B cell (primary cell): ENCODE measurements around the gene PPFIA4. TPM values are rescaled to one million over a fixed set of nuclear protein-coding genes. Genes with fewer than 3 reads are reported as not detected.
A peak's percentile ranks its signal among the peaks of the same experiment; 100 is the strongest.

ENCODE experiments used
- ATAC-seq: fragments of 200-7000 bp; cut with Tn5 transposase; one replicate; pipeline ENCODE4 v1.10.0; 2021; ENCODE audit warnings: low read depth, mild to moderate bottlenecking, moderate number of reproducible peaks, moderate library complexity
- CTCF ChIA-PET: fragments of 350-600 bp; sonication (Branson Sonifier 250); formaldehyde crosslinking; loops from one replicate; lab custom pipeline; 2021; ENCODE audit warnings: antibody characterized with exemption, inconsistent platforms; lab: Charles Lee
- POLR2A ChIA-PET: fragments of 350-600 bp; sonication (Branson Sonifier 250); formaldehyde crosslinking; loops from one replicate; lab custom pipeline; 2021; ENCODE audit warnings: antibody characterized with exemption; lab: Charles Lee
- DNase-seq: peaks from one replicate; pipeline ENCODE4 v3.0.0; 2013
- H2AFZ ChIP-seq: 2 replicates; pipeline ENCODE4 v1.6.1; 2012; ENCODE audit warnings: mild to moderate bottlenecking, low read depth, low read length; ENCODE audit not compliant: insufficient read depth, poor library complexity, severe bottlenecking
- H3K27ac ChIP-seq, 2 donors: 1 replicate in 1 of 2; 2 replicates in 1 of 2; pipeline ENCODE4 v1.5.1; 2012 to 2013; ENCODE audit warnings: low read length in 2 of 2, mild to moderate bottlenecking in 2 of 2, moderate library complexity in 1 of 2
- H3K27me3 ChIP-seq, 4 experiments: fragments of 200-600 bp in 1 of 4; sonication (generic) in 1 of 4; replicated peaks in 1 of 4; 1 replicate in 2 of 4; 2 replicates in 2 of 4; pipeline versions ENCODE4 v1.6.1 to v1.7.0; 2013 to 2016; ENCODE audit warnings: low read length in 3 of 4, mild to moderate bottlenecking in 2 of 4, mixed read lengths in 1 of 4, moderate library complexity in 1 of 4; ENCODE audit not compliant: insufficient read depth in 4 of 4, control insufficient read depth in 3 of 4; ENCODE audit errors: control extremely low read depth in 1 of 4
- H3K36me3 ChIP-seq, 2 experiments: replicated peaks in 1 of 2; 1 replicate in 1 of 2; 2 replicates in 1 of 2; pipeline versions ENCODE4 v1.6.1 to v1.7.1; 2013; ENCODE audit warnings: low read length in 1 of 2; ENCODE audit not compliant: insufficient read depth in 2 of 2, control insufficient read depth in 1 of 2; ENCODE audit errors: control extremely low read depth in 1 of 2, extremely low read depth in 1 of 2
- H3K4me1 ChIP-seq, 2 donors: fragments of 200-600 bp in 1 of 2; sonication (generic) in 1 of 2; 1 replicate in 1 of 2; 2 replicates in 1 of 2; pipeline versions ENCODE4 v1.5.1 to v1.6.1; 2013 to 2017; ENCODE audit warnings: low read length in 2 of 2; ENCODE audit not compliant: control insufficient read depth in 2 of 2, insufficient read depth in 2 of 2
- H3K4me2 ChIP-seq: replicated peaks from 2 replicates; pipeline ENCODE3; 2012; ENCODE audit warnings: mild to moderate bottlenecking, low read depth, low read length; ENCODE audit not compliant: poor library complexity, severe bottlenecking
- H3K4me3 ChIP-seq, 5 experiments: fragments of 200-600 bp in 1 of 5; sonication (generic) in 1 of 5; 1 replicate in 3 of 5; 2 replicates in 2 of 5; pipeline versions ENCODE4 v1.5.1 to v1.7.0; 2011 to 2016; ENCODE audit warnings: low read length in 4 of 5, mild to moderate bottlenecking in 4 of 5, low read depth in 2 of 5, control low read depth in 1 of 5, moderate library complexity in 1 of 5; ENCODE audit not compliant: insufficient read depth in 1 of 5; ENCODE audit errors: control extremely low read depth in 1 of 5, extremely low read depth in 1 of 5
- H3K79me2 ChIP-seq: fragments of 200-600 bp; sonication (generic); one replicate; pipeline ENCODE4 v1.6.0; 2016; ENCODE audit warnings: low read length; ENCODE audit not compliant: control insufficient read depth, insufficient read depth
- H3K9ac ChIP-seq: fragments of 200-600 bp; sonication (generic); 2 replicates; pipeline ENCODE4 v1.6.1; 2017; ENCODE audit warnings: mild to moderate bottlenecking, low read length, moderate library complexity
- H3K9me3 ChIP-seq, 3 donors: one replicate each; pipeline versions ENCODE4 v1.6.1 to v1.7.1; 2013; ENCODE audit warnings: low read length in 2 of 3; ENCODE audit not compliant: control insufficient read depth in 2 of 3, insufficient read depth in 1 of 3; ENCODE audit errors: control extremely low read depth in 1 of 3
- H4K20me1 ChIP-seq: 2 replicates; pipeline ENCODE4 v1.6.0; 2012; ENCODE audit warnings: mild to moderate bottlenecking, low read length; ENCODE audit not compliant: insufficient read depth, control insufficient read depth, poor library complexity, severe bottlenecking
- H3K27ac Mint-ChIP-seq: one replicate; pipeline ENCODE4 v1.8.0; 2021; ENCODE audit warnings: mixed read lengths
- H3K27me3 Mint-ChIP-seq: one replicate; pipeline ENCODE4 v1.8.0; 2021; ENCODE audit warnings: mixed read lengths
- H3K4me1 Mint-ChIP-seq: one replicate; pipeline ENCODE4 v1.8.0; 2021; ENCODE audit warnings: mixed read lengths
- H3K4me3 Mint-ChIP-seq: one replicate; pipeline ENCODE4 v1.8.0; 2021; ENCODE audit warnings: mixed read lengths
- H3K9me3 Mint-ChIP-seq: one replicate; pipeline ENCODE4 v1.8.0; 2022; ENCODE audit warnings: mixed read lengths; ENCODE audit not compliant: insufficient read depth
- CTCF ChIP-seq: fragments of 200-600 bp; IDR thresholded peaks from one replicate; pipeline ENCODE4 v1.8.0; 2022; ENCODE audit warnings: antibody characterized with exemption, mild to moderate bottlenecking
- EZH2 ChIP-seq: IDR thresholded peaks from 2 replicates; pipeline ENCODE4 v1.6.1; 2012; ENCODE audit warnings: borderline replicate concordance, low read depth, mild to moderate bottlenecking, moderate library complexity, low read length; ENCODE audit not compliant: insufficient read depth, poor library complexity, severe bottlenecking
- WGBS: methylation state at CpG from one replicate; pipeline ENCODE4 v1.1.5; 2013; ENCODE audit warnings: missing lambda C conversion rate; ENCODE audit not compliant: insufficient coverage; 5-methylcytosine and 5-hydroxymethylcytosine counted together
- intact Hi-C: fragments of 100-400 bp; cut with micrococcal nuclease; formaldehyde crosslinking; loops from one replicate; pipeline ENCODE4 v1.10.0; 2022
- polyA plus RNA-seq: library from polyadenylated mRNA; depleted of rRNA; stranded (reverse); fragments of >200 nt; gene quantifications from 2 replicates; pipeline ENCODE4 v1.2.3, GENCODE V29; 2012
- total RNA-seq, 2 donors: library from RNA; stranded (reverse); fragments of 120-200 nt in 1 of 2; gene quantifications; 1 replicate in 1 of 2; 2 replicates in 1 of 2; pipeline versions ENCODE4 v1.2.3 to v1.2.4, GENCODE V29; 2013 to 2022

PPFIA4 gene
- total and polyA plus RNA-seq, 2 donors (not counting 1 experiment from before 2014, with no cell fraction given) = 0.09 to 0.62 TPM

GRCh38 chr1:203083463-203083921 is 57.2 kb downstream of the PPFIA4 start:
- no peaks in the 10 kb centered on the region for H3K9me3 ChIP-seq
- DNase-seq (no peak), ATAC-seq (no peak)
- no peak overlapping the region for H3K4me3 ChIP-seq
- H2AFZ ChIP-seq = no peak overlapping the region
- H4K20me1 ChIP-seq = no peaks in the 10 kb centered on the region
- no peaks in the 10 kb centered on the region for H3K79me2 ChIP-seq
- TF ChIP-seq CTCF = no peak
- TF ChIP-seq EZH2 = no peak
- H3K4me1 ChIP-seq = no peaks in the 10 kb centered on the region
- H3K27me3 ChIP-seq = peaks cover 0 to 2% (median 0%) of the 10 kb centered on the region in 4 experiments
- Mint-ChIP-seq H3K27me3 (peaks cover 32% of the 10 kb centered on the region), H3K4me1 (no peaks in the 10 kb centered on the region), H3K27ac (no peak overlapping the region), H3K9me3 (no peaks in the 10 kb centered on the region), H3K4me3 (no peak overlapping the region)
- no peaks in the 10 kb centered on the region for H3K36me3 ChIP-seq
- H3K27ac ChIP-seq = no peak overlapping the region
- ChIA-PET CTCF (interaction anchor here (1.2 kb wide), 1 partner anchor 10 kb away, joined by 3 read pairs; no protein-coding TSS in a partner anchor), POLR2A (no interaction called here)
- 99% methylated on average over 8 of the region's 11 CpGs for WGBS
- H3K4me2 ChIP-seq = no peak overlapping the region
- no peak overlapping the region for H3K9ac ChIP-seq
- intact Hi-C loops = no loop called here

DNA sequence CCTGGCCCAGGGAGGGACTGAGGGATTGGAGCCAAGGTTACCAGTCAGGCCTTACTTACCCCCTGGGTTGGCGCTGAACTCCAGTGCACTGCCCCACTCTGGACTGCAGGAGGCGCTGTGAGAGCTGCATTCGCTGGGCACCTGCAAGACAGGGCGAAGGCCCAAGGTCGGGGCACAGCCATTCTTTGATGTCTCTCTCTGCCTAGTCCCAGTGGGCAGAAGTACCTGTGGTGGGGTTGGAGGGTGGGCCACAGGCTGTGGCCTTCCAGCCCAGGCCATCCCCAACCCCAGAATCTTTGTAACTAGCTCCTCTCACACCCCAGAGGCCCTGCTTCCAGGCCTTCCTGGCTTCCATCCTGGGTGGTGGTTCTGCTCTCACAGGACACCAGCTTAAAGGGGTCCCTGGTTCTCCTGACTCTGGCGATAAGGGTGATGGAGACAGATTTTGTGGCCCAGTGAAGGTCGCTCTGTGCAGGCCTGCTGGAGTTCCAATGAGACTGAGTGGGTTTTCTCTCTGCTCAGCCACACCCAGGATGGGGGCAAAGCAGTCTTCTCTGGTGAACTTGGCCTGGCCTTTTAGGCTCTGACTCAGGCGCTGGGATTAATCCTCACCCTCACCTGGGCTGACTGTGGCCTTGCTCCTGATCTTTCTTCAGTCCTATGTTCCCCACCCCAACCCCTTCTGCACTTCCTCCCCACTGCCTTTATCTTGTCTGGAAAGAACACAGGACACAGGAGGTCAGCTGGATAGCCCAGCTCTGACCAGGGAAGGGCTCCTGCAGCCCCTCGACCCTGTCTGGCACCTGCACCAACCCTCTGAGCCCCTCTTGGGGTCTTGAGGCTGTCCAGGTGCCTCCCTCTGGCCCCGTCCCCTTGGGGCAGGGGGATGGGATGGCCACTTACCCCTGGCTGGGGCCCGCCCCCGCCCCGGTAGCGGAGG is 58.6 kb downstream of the PPFIA4 start:
- H3K4me2 ChIP-seq = no peak overlapping the region
- H3K79me2 ChIP-seq = no peaks in the 10 kb centered on the region
- H3K4me1 ChIP-seq = no peaks in the 10 kb centered on the region
- DNase-seq (peak; percentile 14), ATAC-seq (no peak)
- ChIA-PET CTCF (interaction anchor here (0.5 to 1.2 kb wide), 2 partner anchors 11 to 664 kb away, joined by 3 read pairs; no protein-coding TSS in a partner anchor), POLR2A (no interaction called here)
- no peaks in the 10 kb centered on the region for H3K9me3 ChIP-seq
- no peak overlapping the region for H3K27ac ChIP-seq
- intact Hi-C loops = no loop called here
- no peaks in the 10 kb centered on the region for H4K20me1 ChIP-seq
- H3K36me3 ChIP-seq = no peaks in the 10 kb centered on the region
- H3K27me3 ChIP-seq = peaks cover 0 to 2% (median 0%) of the 10 kb centered on the region in 4 experiments
- 88% methylated on average over 10 of the region's 14 CpGs for WGBS
- peaks cover 29% of the 10 kb centered on the region for H3K27me3 Mint-ChIP-seq
- no peak overlapping the region for H2AFZ ChIP-seq
- H3K9me3 Mint-ChIP-seq = no peaks in the 10 kb centered on the region
- H3K4me3 Mint-ChIP-seq = no peak overlapping the region
- H3K27ac Mint-ChIP-seq = no peak overlapping the region
- H3K4me3 ChIP-seq = no peak overlapping the region
- H3K4me1 Mint-ChIP-seq = no peaks in the 10 kb centered on the region
- H3K9ac ChIP-seq = no peak overlapping the region
- TF ChIP-seq CTCF (peak; percentile 13), EZH2 (no peak)
